HepG2 (cell line): ENCODE results near the gene MRPL14. TPM values are rescaled to one million over a fixed set of nuclear protein-coding genes. Genes with fewer than 3 reads are reported as not detected.

ENCODE experiments used
- CBX5 ChIP-seq: sonication (generic); formaldehyde crosslinking; IDR thresholded peaks from 2 replicates; pipeline ENCODE4 v1.4.0; 2020; ENCODE audit warnings: missing genetic modification reagents, borderline replicate concordance
- CHD4 ChIP-seq: fragments of 200-600 bp; sonication (generic); IDR thresholded peaks from 2 replicates; pipeline ENCODE4 v1.7.0; 2017; ENCODE audit warnings: mild to moderate bottlenecking, low read length, borderline replicate concordance
- HBP1 ChIP-seq: IDR thresholded peaks from 2 replicates; pipeline ENCODE4 v1.6.1; 2016; ENCODE audit warnings: low read depth, control low read depth
- HMGXB3 ChIP-seq: sonication (generic); formaldehyde crosslinking; IDR thresholded peaks from 2 replicates; pipeline ENCODE4 v1.4.0; 2020; ENCODE audit warnings: missing genetic modification reagents, borderline replicate concordance
- KLF11 ChIP-seq: IDR thresholded peaks from 2 replicates; pipeline ENCODE4 v1.6.1; 2016; ENCODE audit warnings: missing compliant biosample characterization
- NFYC ChIP-seq: IDR thresholded peaks from 2 replicates; pipeline ENCODE4 v1.6.1; 2016; ENCODE audit warnings: missing genetic modification reagents, missing compliant biosample characterization
- PRDM15 ChIP-seq: sonication (generic); formaldehyde crosslinking; IDR thresholded peaks from 2 replicates; pipeline ENCODE4 v1.4.0; 2020; ENCODE audit warnings: missing genetic modification reagents
- ZNF598 ChIP-seq: sonication (generic); formaldehyde crosslinking; IDR thresholded peaks from 2 replicates; pipeline ENCODE4 v1.5.1; 2020; ENCODE audit warnings: mild to moderate bottlenecking, missing genetic modification reagents, borderline replicate concordance
- ZNF766 ChIP-seq: sonication (generic); formaldehyde crosslinking; IDR thresholded peaks from 2 replicates; pipeline ENCODE4 v1.5.0; 2020; ENCODE audit warnings: missing genetic modification reagents, borderline replicate concordance
- polyA plus RNA-seq, 8 experiments: library from polyadenylated mRNA; depleted of rRNA in 3 of 8; stranded (reverse) in 7 of 8; unstranded in 1 of 8; fragments of >200 nt; fragmentation: Illumina TruSeq in 4 of 8; extraction: Trizol in 4 of 8; gene quantifications; 2 replicates each; pipeline versions ENCODE4 v1.2.1 to v1.2.3, GENCODE V29; 2011 to 2016; ENCODE audit warnings: low read depth in 4 of 8, missing spikeins in 1 of 8, mixed read lengths in 1 of 8; ENCODE audit not compliant: insufficient read depth in 1 of 8
- total RNA-seq, 5 experiments: library from RNA; depleted of rRNA; stranded (reverse); fragments of >200 nt; fragmentation: Illumina TruSeq; extraction: Trizol; gene quantifications; 2 replicates each; pipeline ENCODE4 v1.2.3, GENCODE V29; 2016; ENCODE audit warnings: low read depth in 1 of 5

MRPL14 gene
- total and polyA plus RNA-seq, 2 of the 13 experiments (the other 11 are each of a cell fraction or from before 2014, with no cell fraction given) = 157 to 178 TPM

GRCh38 chr6:44128020-44128917 is 1.0 kb upstream of the MRPL14 start (continued):
- TF ChIP-seq HMGXB3 (CRISPR knock-in tag) = no peak
- no peak for TF ChIP-seq KLF11 (CRISPR knock-in tag)
- 0 out of 2 replicates have a peak, but pooled peaks have one; percentile 61 for TF ChIP-seq ZNF598 (CRISPR knock-in tag)
- TF ChIP-seq CBX5 (CRISPR knock-in tag) = no peak
- no peak for TF ChIP-seq NFYC (CRISPR knock-in tag)
- TF ChIP-seq ZNF766 (CRISPR knock-in tag) = no peak
- TF ChIP-seq PRDM15 = no peak
- TF ChIP-seq CHD4 = no peak
- 0 out of 2 replicates have a peak, but pooled peaks have one; percentile 18 for TF ChIP-seq HBP1 (CRISPR knock-in tag)
